B cell (primary cell): ENCODE measurements around the gene OR52E8.

ENCODE experiments used
- CTCF ChIP-seq: fragments of 200-600 bp; IDR thresholded peaks from one replicate; pipeline ENCODE4 v1.8.0; 2022; ENCODE audit warnings: antibody characterized with exemption, mild to moderate bottlenecking
- EZH2 ChIP-seq: IDR thresholded peaks from 2 replicates; pipeline ENCODE4 v1.6.1; 2012; ENCODE audit warnings: borderline replicate concordance, low read depth, mild to moderate bottlenecking, moderate library complexity, low read length; ENCODE audit not compliant: insufficient read depth, poor library complexity, severe bottlenecking

- TF ChIP-seq EZH2 (no peak), CTCF (no peak)
These were observed 48.4 kb downstream of the OR52E8 start for GRCh38 chr11:5809122-5809519.
